ENCODE results near the gene BLZF1. TPM values are rescaled to one million over a fixed set of nuclear protein-coding genes. Genes with fewer than 3 reads are reported as not detected.

Gene BLZF1
- total and polyA plus RNA-seq, 10 of the 15 experiments (the other 5 are each of a cell fraction or from before 2014, with no cell fraction given) = 5.1 to 11.9 (median 9.0) TPM

- no peaks in the 10 kb centered on the region for H3K36me3 ChIP-seq (ENCODE audit: control insufficient read depth in 2 of 2, insufficient read depth in 2 of 2, low read length in 1 of 2)
- POLR2A ChIA-PET = interaction anchor here (0.6 to 1.1 kb wide), 4 partner anchors 108 to 712 kb away, joined by 3 to 6 read pairs (median 3); no protein-coding TSS in a partner anchor
- no peak overlapping the region for H3K4me2 ChIP-seq (ENCODE audit: control insufficient read depth, insufficient read depth)
- peak; percentile 57 to 78 (median 62) for TF ChIP-seq CTCF (IDR thresholded peaks at IDR 0.05 in 2 of 3, conservative IDR thresholded peaks at IDR 0.05 in 1 of 3; ENCODE audit: control insufficient read depth in 2 of 3, extremely low read depth in 1 of 3, insufficient read depth in 1 of 3, low read depth in 3 of 3, low read length in 3 of 3)
- TF ChIP-seq RCOR1 (conservative IDR thresholded peaks at IDR 0.05; ENCODE audit: low read depth, low read length) = no peak
- TF ChIP-seq FOXM1 (IDR thresholded peaks at IDR 0.05; ENCODE audit: low read depth, low read length) = peak; percentile 45; the same call in 1 of the 2 replicates
- TF ChIP-seq PAX8 (IDR thresholded peaks at IDR 0.05) = peak; percentile 41; the same call in 1 of the 2 replicates
- no peak for TF ChIP-seq NKRF (conservative IDR thresholded peaks at IDR 0.05)
- peak; percentile 85 for TF ChIP-seq SMC3 (IDR thresholded peaks at IDR 0.05; ENCODE audit: borderline replicate concordance, low read length)
- no peak for TF ChIP-seq ZNF217 (IDR thresholded peaks at IDR 0.05)
- peak; percentile 92 for TF ChIP-seq RAD21 (IDR thresholded peaks at IDR 0.05; ENCODE audit: insufficient read depth, low read depth, low read length)
- H3K79me2 ChIP-seq (ENCODE audit: control insufficient read depth, insufficient read depth, low read length) = no peaks in the 10 kb centered on the region
- no peaks in the 10 kb centered on the region for H3K27me3 ChIP-seq (replicated peaks in 1 of 2; ENCODE audit: control insufficient read depth in 2 of 2, insufficient read depth in 2 of 2, low read length in 1 of 2)
- RAD21 ChIA-PET (ENCODE audit: unreplicated experiment) = interaction anchor here (0.6 to 6.2 kb wide), 51 partner anchors 10 to 1113 kb away, joined by 3 to 135 read pairs (median 4); partner anchors contain the start of genes BLZF1 and NME7
- in situ Hi-C loops (cut with MboI) (loop anchor here (10.0 kb wide), 1 partner anchor 914 kb away; no protein-coding TSS in a partner anchor), intact Hi-C loops (cut with micrococcal nuclease; ENCODE audit: unreplicated experiment) (loop anchor here (1.0 to 5.0 kb wide), 4 partner anchors 712 to 1006 kb away; no protein-coding TSS in a partner anchor)
- BruUV-seq (replicated peaks) = no TSS peak
- H3K4me3 ChIP-seq = no peak overlapping the region
- ATAC-seq = peak; percentile 61
- SMC1A ChIA-PET (ENCODE audit: uncharacterized antibody, unreplicated experiment) = interaction anchor here (0.5 to 8.3 kb wide), 60 partner anchors 9 to 1008 kb away, joined by 3 to 172 read pairs (median 4); partner anchors contain the start of genes BLZF1 and NME7
- H2AFZ ChIP-seq (ENCODE audit: control insufficient read depth, low read depth, low read length) = no peak overlapping the region
- peak; percentile 19 for DNase-seq (ENCODE audit: low read depth, low spot score)
- no peaks in the 10 kb centered on the region for H3K4me1 ChIP-seq (ENCODE audit: control insufficient read depth, insufficient read depth, low read length)
- CTCF ChIA-PET = interaction anchor here (0.6 to 9.3 kb wide), 80 partner anchors 9 to 1289 kb away, joined by 3 to 240 read pairs (median 5); partner anchors contain the start of genes BLZF1 and NME7
- 40% methylated on average over 5 of the region's 5 CpGs for WGBS (ENCODE audit: insufficient coverage, insufficient replicate concordance, low lambda C conversion rate, missing lambda C conversion rate)
- no peaks in the 10 kb centered on the region for H4K20me1 ChIP-seq (ENCODE audit: control insufficient read depth, insufficient read depth)
- H3K9ac ChIP-seq (ENCODE audit: control insufficient read depth, insufficient read depth, low read length) = no peak overlapping the region
- peak; percentile 78 for FAIRE-seq
- no peak overlapping the region for H3K27ac ChIP-seq (ENCODE audit: control insufficient read depth, insufficient read depth)
- no peaks in the 10 kb centered on the region; the same call in 2 of the 3 replicates for H3K9me3 ChIP-seq (replicated peaks; ENCODE audit: control insufficient read depth, insufficient read depth, low read length)
Observed at GRCh38 chr1:169348383-169349036, 19.5 kb upstream of the BLZF1 start.

All from GM12878 (cell line).